GM21360 (cell line): Measurements from ENCODE around the gene ALS2.
A peak's percentile ranks its signal among the peaks of the same experiment; 100 is the strongest.
"Not testable (repeated sequence)": the region's sequence is repeated elsewhere in the genome, so short reads cannot be mapped to it uniquely, and the experiment has no call there.

Experiments used
- ATAC-seq: cut with Tn5 transposase; IDR thresholded peaks from one replicate; pipeline ENCODE4 v1.9.1; 2021; ENCODE audit warnings: mild to moderate bottlenecking, moderate library complexity; ENCODE audit not compliant: unreplicated experiment

ALS2 gene

GRCh38 chr2:201795607-201796477, 15.1 kb upstream of the ALS2 start:
- ATAC-seq = no peak

- ATAC-seq = no peak
Observed at GRCh38 chr2:201794294-201794693, 13.6 kb upstream of the ALS2 start.

- no peak for ATAC-seq
Observed at GRCh38 chr2:201793631-201794030, 12.9 kb upstream of the ALS2 start.

- no peak for ATAC-seq
Observed at GRCh38 chr2:201790989-201791388, 10.3 kb upstream of the ALS2 start.

GRCh38 chr2:201790291-201790690, 9.6 kb upstream of the ALS2 start:
- ATAC-seq = no peak

- no peak for ATAC-seq
Observed at GRCh38 chr2:201789395-201789794, 8.7 kb upstream of the ALS2 start.

- no peak for ATAC-seq
Observed at GRCh38 chr2:201788371-201788770, 7.6 kb upstream of the ALS2 start.

- ATAC-seq = no peak
Observed at GRCh38 chr2:201786471-201786870, 5.7 kb upstream of the ALS2 start.

GRCh38 chr2:201785135-201785534, 4.4 kb upstream of the ALS2 start:
- no peak for ATAC-seq

- ATAC-seq = no peak
Observed at GRCh38 chr2:201784563-201784962, 3.8 kb upstream of the ALS2 start.

- peak; percentile 4 for ATAC-seq
Observed at GRCh38 chr2:201781557-201782051, 871 bp upstream of the ALS2 start.

GRCh38 chr2:201779901-201780673, 646 bp downstream of the ALS2 start:
- ATAC-seq = no peak

GRCh38 chr2:201777869-201778268, 2.9 kb downstream of the ALS2 start:
- ATAC-seq = no peak

GRCh38 chr2:201777043-201777442, 3.7 kb downstream of the ALS2 start:
- no peak for ATAC-seq

- no peak for ATAC-seq
Observed at GRCh38 chr2:201775326-201775725, 5.4 kb downstream of the ALS2 start.

GRCh38 chr2:201774546-201774945, 6.2 kb downstream of the ALS2 start:
- ATAC-seq = no peak

GRCh38 chr2:201773990-201774389, 6.7 kb downstream of the ALS2 start:
- no peak for ATAC-seq

- no peak for ATAC-seq
Observed at GRCh38 chr2:201769666-201770373, 10.9 kb downstream of the ALS2 start.

- no peak for ATAC-seq
Observed at GRCh38 chr2:201768918-201769317, 11.8 kb downstream of the ALS2 start.

- no peak for ATAC-seq
Observed at GRCh38 chr2:201765799-201766198, 14.9 kb downstream of the ALS2 start.

- not testable (repeated sequence) for ATAC-seq
Observed at GRCh38 chr2:201764469-201764868, 16.3 kb downstream of the ALS2 start.
